Fibroblast of skin of abdomen (primary cell): ENCODE results near the gene RAD51B.
"Not testable (repeated sequence)": the region's sequence is repeated elsewhere in the genome, so short reads cannot be mapped to it uniquely, and the experiment has no call there.

ENCODE experiments used
- DNase-seq: peaks from one replicate; pipeline ENCODE4 v3.0.0-alpha.2; 2013

RAD51B gene

GRCh38 chr14:68082698-68083291, 263.2 kb downstream of the RAD51B start:
- no peak for DNase-seq

- peak; percentile 25 for DNase-seq
Measured at GRCh38 chr14:68084256-68084655, 264.7 kb downstream of the RAD51B start.

GRCh38 chr14:68085742-68086141, 266.2 kb downstream of the RAD51B start:
- no peak for DNase-seq

- peak; percentile 55 for DNase-seq
Measured at GRCh38 chr14:68088451-68088854, 268.9 kb downstream of the RAD51B start.

GRCh38 chr14:68089146-68089731, 269.7 kb downstream of the RAD51B start:
- DNase-seq = peak; percentile 40

GRCh38 chr14:68094158-68094557, 274.6 kb downstream of the RAD51B start:
- DNase-seq = no peak

- peak; percentile 57 for DNase-seq
Measured at GRCh38 chr14:68094752-68095151, 275.2 kb downstream of the RAD51B start.

- DNase-seq = no peak
Measured at GRCh38 chr14:68097727-68098126, 278.1 kb downstream of the RAD51B start.

GRCh38 chr14:68098834-68099233, 279.3 kb downstream of the RAD51B start:
- DNase-seq = no peak

- DNase-seq = no peak
Measured at GRCh38 chr14:68099495-68100045, 280.0 kb downstream of the RAD51B start.

- not testable (repeated sequence) for DNase-seq
Measured at GRCh38 chr14:68101715-68102301, 282.2 kb downstream of the RAD51B start.

- no peak for DNase-seq
Measured at GRCh38 chr14:68103853-68104252, 284.3 kb downstream of the RAD51B start.

- DNase-seq = peak; percentile 85
Measured at GRCh38 chr14:68104518-68104917, 284.9 kb downstream of the RAD51B start.

- DNase-seq = no peak
Measured at GRCh38 chr14:68105816-68106215, 286.2 kb downstream of the RAD51B start.

GRCh38 chr14:68106456-68106855, 286.9 kb downstream of the RAD51B start:
- no peak for DNase-seq

GRCh38 chr14:68106905-68107304, 287.3 kb downstream of the RAD51B start:
- DNase-seq = no peak

GRCh38 chr14:68109132-68109900, 289.7 kb downstream of the RAD51B start:
- DNase-seq = peak; percentile 80

GRCh38 chr14:68111097-68111852, 291.7 kb downstream of the RAD51B start:
- DNase-seq = peak; percentile 56

GRCh38 chr14:68111853-68112270, 292.3 kb downstream of the RAD51B start:
- no peak for DNase-seq

GRCh38 chr14:68112442-68112841, 292.9 kb downstream of the RAD51B start:
- DNase-seq = no peak

GRCh38 chr14:68113343-68113930, 293.9 kb downstream of the RAD51B start:
- peak; percentile 78 for DNase-seq

GRCh38 chr14:68115952-68116351, 296.4 kb downstream of the RAD51B start:
- DNase-seq = not testable (repeated sequence)
